ENCODE results near the gene KIF26B. TPM values are rescaled to one million over a fixed set of nuclear protein-coding genes. Genes with fewer than 3 reads are reported as not detected.

KIF26B gene
- total RNA-seq, 2 donors from 2014 or later = 0.78 to 4.6 TPM

GRCh38 chr1:245600658-245601057 lies 445.9 kb downstream of the KIF26B start:
- Histone ChIP-seq H3K4me1 (no peaks in the 10 kb centered on the region), H3K4me3 (no peak overlapping the region), H3K9me3 (peaks cover 0 to 29% (median 0%) of the 10 kb centered on the region in 3 donors), H3K36me3 (replicated peaks in 1 of 2; ENCODE audit: insufficient read depth in 1 of 2, low read depth in 2 of 2) (no peaks in the 10 kb centered on the region), H3K27ac (no peak overlapping the region), H3K27me3 (no peaks in the 10 kb centered on the region)
- intact Hi-C loops (cut with DNase I) = no loop called here
- TF ChIP-seq POLR2A (IDR thresholded peaks at IDR 0.05) (no peak), CTCF (IDR thresholded peaks at IDR 0.05) (no peak)
- DNase-seq = no peak
- ATAC-seq = no peak
- 62 to 72% methylated on average over 4 of the region's 4 CpGs for WGBS, 2 donors

GRCh38 chr1:245603311-245603865 lies 448.6 kb downstream of the KIF26B start:
- WGBS, 2 donors = 73 to 76% methylated on average over 6 of the region's 6 CpGs

GRCh38 chr1:245604979-245605378 lies 450.2 kb downstream of the KIF26B start:
- intact Hi-C loops (cut with DNase I) = no loop called here
- TF ChIP-seq POLR2A (IDR thresholded peaks at IDR 0.05) (no peak), CTCF (IDR thresholded peaks at IDR 0.05) (no peak)
- WGBS, 2 donors = 54 to 83% methylated on average over 6 to 9 of the region's 9 CpGs

More at GRCh38 chr1:245603311-245603865, 448.6 kb downstream of the KIF26B start:
- intact Hi-C loops (cut with DNase I) = no loop called here
- Histone ChIP-seq H3K27me3 (no peaks in the 10 kb centered on the region), H3K36me3 (replicated peaks in 1 of 2; ENCODE audit: insufficient read depth in 1 of 2, low read depth in 2 of 2) (no peaks in the 10 kb centered on the region), H3K9me3 (peaks cover 0 to 20% (median 0%) of the 10 kb centered on the region in 3 donors), H3K27ac (no peak overlapping the region), H3K4me1 (no peaks in the 10 kb centered on the region), H3K4me3 (no peak overlapping the region)
- ATAC-seq = no peak
- no peak for TF ChIP-seq CTCF (IDR thresholded peaks at IDR 0.05)
- TF ChIP-seq POLR2A (IDR thresholded peaks at IDR 0.05) = no peak
- no peak for DNase-seq

GRCh38 chr1:245605480-245606156 lies 450.8 kb downstream of the KIF26B start:
- Histone ChIP-seq H3K27me3 (no peaks in the 10 kb centered on the region), H3K27ac (no peak overlapping the region), H3K36me3 (replicated peaks in 1 of 2; ENCODE audit: insufficient read depth in 1 of 2, low read depth in 2 of 2) (no peaks in the 10 kb centered on the region), H3K9me3 (peaks cover 0 to 14% (median 0%) of the 10 kb centered on the region in 3 donors), H3K4me1 (no peaks in the 10 kb centered on the region), H3K4me3 (no peak overlapping the region)
- intact Hi-C loops (cut with DNase I) = no loop called here
- DNase-seq = peak in 2 of 4 donors; percentile 13 to 16
- WGBS, 2 donors = 71 to 77% methylated on average over 6 to 14 of the region's 14 CpGs
- no peak for ATAC-seq
- TF ChIP-seq CTCF (IDR thresholded peaks at IDR 0.05) (no peak), POLR2A (IDR thresholded peaks at IDR 0.05) (no peak)

More at GRCh38 chr1:245604979-245605378, 450.2 kb downstream of the KIF26B start:
- no peak for ATAC-seq
- Histone ChIP-seq H3K9me3 (peaks cover 0 to 14% (median 0%) of the 10 kb centered on the region in 3 donors), H3K4me1 (no peaks in the 10 kb centered on the region), H3K36me3 (replicated peaks in 1 of 2; ENCODE audit: insufficient read depth in 1 of 2, low read depth in 2 of 2) (no peaks in the 10 kb centered on the region), H3K27ac (no peak overlapping the region), H3K4me3 (no peak overlapping the region), H3K27me3 (no peaks in the 10 kb centered on the region)
- DNase-seq = no peak

Measured in body of pancreas (tissue), 4 donors.